Tongue (tissue), 2 donors: Measurements from ENCODE around the gene TANC1. TPM values are rescaled to one million over a fixed set of nuclear protein-coding genes. Genes with fewer than 3 reads are reported as not detected.
"Not testable (repeated sequence)": the region's sequence is repeated elsewhere in the genome, so short reads cannot be mapped to it uniquely, and the experiment has no call there.

Experiments
- DNase-seq: peaks from one replicate; pipeline ENCODE4 v3.0.0-alpha.2; 2015
- total RNA-seq: library from RNA; depleted of rRNA; stranded (reverse); fragments of >200 nt; gene quantifications from one replicate; pipeline ENCODE4 v1.2.3, GENCODE V29; 2014

The TANC1 gene
- total RNA-seq, 1 donor from 2014 or later, result 53.3 TPM

DNA sequence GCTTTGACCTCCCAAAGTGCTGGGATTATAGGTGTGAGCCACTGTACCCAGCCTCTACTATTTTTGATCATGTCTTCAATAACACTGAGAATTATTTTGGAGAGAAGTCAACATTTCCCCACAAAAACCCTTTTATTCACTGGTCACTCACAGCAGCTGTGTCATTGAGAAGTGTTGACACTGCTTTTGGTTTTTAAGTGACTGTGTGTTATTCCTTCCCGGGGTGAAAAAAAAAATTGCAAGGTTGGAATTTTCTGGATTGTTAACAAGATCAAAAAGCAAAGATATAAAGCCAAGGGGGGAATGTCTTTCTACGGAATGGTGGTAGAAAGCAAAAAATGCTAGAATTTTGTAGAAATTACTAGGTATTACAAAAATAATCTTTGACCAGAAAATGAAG lies 61.5 kb downstream of the TANC1 start:
- DNase-seq, result no peak

DNA sequence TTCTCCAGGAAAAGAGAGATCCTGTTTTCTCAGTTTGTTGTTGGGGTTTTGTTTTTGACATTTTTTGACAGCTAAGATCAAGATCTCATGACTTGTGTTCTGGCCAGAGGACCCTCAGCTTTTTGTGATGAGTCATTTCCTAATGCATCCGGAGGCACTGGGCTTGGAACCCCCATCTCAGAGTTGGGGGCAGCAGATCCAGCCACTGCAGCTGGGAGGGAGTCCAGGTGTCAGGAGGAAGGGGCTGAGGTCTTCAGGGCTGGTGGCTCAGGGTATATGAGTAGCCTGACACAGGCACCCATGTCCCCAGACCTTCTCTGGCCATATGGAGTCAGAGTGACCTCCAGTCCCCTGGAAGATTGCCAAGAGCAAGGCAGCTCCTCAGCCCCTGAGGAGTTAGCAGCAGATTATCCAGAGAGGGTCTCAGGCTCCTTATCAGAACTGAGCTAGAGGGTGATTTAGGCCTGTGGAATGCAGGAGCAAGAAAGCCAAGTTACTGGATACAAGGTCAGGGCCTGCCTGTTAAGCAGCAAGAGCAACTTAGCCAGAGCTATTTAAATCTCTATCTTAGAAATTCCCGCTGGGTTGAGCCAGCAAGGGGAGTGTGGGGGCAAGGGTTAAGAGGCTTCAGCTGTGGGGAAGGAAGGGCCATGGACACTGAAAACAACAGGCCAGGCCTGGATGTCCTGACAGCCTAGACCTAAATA lies 62.4 kb downstream of the TANC1 start:
- DNase-seq, result peak; percentile 59

DNA sequence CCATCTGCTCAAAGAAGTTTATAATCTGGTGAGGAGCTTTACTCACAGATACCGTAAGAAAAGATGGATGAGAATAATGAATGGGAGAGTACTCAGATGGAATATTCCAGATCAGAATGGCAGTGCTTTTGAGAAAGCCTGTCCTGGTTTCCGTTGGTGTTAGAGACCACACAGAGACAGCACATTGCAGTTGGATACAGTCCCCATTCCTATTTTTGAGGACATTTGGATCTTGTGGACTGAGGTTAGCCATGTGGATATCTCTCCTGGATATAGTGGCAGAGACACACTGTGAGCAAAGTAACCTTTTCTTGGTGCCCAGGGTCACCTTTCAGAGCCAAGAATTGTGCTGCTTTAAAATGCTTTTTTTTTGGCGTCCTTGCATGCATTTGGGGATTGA lies 63.7 kb downstream of the TANC1 start:
- no peak for DNase-seq

DNA sequence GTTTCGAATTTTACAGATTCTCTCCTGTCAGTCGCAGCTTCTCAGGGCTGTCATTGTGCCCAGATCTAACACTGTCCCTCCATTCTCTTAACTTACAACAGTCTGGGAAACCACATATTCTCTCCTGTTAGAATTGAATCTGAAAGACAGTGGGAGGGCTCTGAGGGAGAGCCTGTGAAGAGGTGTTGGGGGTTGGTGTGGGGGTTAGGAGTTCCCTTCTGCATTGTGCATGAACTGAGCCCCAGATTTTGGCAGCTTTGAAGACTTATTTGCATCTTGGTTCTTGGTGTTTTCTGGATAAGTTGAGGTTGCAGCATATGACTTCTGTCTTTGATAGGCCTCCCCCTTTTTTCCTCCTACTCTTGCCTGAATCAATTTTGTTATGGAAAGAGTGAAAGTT lies 64.1 kb downstream of the TANC1 start:
- no peak for DNase-seq

DNA sequence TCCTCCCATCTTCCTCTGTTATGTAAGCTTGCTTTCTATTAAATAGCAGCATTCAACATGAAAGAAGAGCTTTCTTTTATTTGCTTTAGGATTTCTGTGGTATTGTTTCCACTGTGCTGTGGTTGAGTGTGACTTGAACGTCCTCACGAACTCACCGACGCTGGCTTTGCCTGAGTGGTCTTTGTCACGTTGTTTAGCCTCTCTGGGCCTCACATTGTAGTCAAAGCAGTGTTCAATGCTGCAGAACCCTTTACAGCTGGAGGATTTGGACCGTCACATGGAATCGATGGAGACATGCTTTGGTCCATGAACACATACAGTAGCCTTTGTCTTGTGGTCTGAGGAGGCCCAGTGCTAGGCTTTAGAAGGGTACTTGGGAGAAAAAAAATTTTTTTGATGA lies 66.3 kb downstream of the TANC1 start:
- DNase-seq, result no peak

DNA sequence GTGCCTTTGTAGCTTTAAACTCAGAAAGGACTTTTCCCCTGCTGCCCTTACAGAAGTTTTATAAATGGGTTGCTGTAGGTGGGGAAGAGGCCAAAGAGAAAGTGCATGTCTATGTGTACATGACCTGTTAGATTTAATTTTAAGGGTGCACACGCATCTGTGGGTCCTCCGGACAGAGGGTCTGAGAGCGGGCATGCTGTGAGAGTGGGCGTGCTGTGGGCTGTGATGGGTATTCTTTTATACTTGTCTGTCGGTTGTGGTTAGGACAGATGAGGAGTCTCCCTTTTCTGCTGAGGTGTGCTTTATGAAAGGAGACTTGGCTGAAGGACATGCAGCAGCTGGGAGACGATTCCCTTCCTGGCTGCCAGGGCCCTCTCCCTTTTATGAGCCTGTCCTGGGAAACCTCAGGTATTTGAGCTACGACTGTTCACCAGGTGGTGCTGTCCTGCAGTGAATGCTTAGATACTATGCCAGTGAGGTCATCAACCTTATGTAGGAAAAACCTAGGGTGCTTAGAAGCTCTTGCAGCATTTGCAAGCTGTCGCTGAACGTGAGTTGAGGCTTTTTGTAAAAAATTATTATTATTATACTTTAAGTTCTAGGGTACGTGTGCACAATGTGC lies 67.5 kb downstream of the TANC1 start:
- peak; percentile 53 for DNase-seq

DNA sequence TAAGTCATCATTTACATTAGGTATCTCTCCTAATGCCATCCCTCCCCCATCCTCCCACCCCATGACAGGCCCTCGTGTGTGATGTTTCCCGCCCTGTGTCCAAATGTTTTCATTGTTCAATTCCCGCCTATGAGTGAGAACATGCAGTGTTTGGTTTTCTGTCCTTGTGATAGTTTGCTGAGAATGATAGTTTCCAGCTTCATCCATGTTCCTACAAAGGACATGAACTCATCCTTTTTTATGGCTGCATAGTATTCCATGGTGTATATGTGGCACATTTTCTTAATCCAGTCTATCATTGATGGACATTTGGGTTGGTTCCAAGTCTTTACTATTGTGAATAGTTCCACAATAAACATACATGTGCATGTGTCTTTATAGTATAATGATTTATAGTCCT lies 68.0 kb downstream of the TANC1 start:
- not testable (repeated sequence) for DNase-seq

DNA sequence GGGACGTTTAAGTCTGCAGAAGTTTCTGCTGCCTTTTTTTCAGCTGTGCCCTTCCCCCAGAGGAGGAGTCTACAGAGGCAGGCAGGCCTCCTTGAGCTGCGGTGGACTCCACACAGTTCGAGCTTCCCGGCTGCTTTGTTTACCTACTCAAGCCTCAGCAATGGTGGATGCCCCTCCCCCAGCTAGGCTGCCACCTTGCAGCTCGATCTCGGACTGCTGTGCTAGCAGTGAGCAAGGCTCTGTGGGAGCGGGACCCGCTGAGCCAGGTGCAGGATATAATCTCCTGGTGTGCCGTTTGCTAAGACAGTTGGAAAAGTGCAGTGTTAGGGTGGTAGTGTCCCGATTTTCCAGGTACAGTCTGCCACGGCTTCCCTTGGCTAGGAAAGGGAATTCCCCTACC lies 72.9 kb downstream of the TANC1 start:
- DNase-seq, result not testable (repeated sequence)

DNA sequence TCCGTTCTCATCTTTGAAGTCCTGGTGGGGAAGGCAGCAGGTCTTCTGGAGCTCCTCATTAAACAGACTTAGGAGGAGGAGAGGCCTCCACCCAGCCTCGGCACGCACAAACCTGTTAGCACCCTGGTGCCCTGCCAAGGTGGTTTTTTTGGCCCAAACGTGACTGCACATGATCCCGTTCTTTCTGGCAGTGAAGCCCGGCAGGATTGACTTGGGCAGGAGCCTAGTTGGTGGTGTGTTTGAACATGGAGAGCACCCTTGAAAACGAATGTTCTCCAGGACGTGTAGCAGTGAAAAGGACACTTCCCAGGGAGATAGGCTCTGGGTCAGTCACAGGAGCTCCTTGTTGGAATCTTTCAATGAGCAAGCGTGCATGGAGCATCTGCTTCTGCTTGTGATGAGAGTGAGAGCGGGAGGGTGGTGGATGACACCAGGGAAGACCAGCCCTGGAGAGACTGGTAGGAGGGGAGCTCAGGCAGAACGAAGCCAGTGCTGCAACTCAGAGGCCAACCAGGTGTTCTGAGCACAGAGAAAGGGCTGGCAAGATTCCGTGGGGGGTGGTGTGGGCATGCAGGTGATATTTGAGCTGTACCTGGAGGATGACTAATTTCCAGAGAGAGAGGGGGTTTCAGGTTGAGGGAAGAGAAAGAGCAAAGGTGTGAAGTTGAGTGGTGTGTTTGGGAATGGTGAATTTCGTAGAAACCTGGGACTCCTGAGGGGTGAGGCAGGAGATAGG lies 73.8 kb downstream of the TANC1 start:
- DNase-seq, result no peak

DNA sequence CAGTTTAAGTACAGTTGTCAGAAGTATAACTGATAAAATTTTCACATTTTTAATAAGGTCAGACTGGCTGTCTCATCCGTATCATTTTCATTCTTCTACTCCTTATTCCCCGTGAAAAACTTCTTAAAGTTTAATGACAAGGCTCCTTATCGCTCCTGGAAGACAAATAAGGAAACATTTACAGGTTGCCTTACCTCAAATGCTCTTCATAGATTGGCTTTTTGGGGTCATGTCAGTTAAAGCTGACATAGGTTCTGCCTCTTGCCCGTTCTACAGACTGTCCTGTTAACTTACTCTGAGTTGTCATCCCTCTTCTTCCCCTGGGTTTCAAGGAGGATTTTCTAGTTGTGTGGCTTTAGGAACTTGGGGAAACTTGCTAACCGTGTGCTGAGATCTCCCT lies 75.3 kb downstream of the TANC1 start:
- DNase-seq, result no peak

DNA sequence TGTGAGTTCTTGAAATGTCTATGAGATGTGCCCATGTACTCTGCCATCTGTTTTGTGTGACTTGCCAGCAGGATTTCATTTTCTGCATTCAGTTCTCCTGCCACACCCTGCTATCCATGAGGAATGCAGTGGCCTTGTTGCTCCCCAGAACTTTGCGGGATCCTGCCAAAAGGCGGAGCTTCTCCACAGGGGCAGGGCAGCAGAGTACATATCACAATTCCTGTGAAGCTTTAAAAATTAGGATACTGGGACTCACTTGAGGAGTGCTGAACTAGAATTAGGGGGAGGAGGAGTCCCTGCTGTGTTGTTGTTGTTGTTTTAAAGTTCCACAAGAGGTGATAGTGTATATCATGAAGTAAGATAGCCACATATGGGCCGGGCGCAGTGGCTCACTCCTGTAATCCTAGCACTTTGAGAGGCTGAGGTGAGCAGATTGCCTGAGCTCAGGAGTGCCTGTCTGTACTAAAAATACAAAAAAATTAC lies 76.4 kb downstream of the TANC1 start:
- peak; percentile 88 for DNase-seq

DNA sequence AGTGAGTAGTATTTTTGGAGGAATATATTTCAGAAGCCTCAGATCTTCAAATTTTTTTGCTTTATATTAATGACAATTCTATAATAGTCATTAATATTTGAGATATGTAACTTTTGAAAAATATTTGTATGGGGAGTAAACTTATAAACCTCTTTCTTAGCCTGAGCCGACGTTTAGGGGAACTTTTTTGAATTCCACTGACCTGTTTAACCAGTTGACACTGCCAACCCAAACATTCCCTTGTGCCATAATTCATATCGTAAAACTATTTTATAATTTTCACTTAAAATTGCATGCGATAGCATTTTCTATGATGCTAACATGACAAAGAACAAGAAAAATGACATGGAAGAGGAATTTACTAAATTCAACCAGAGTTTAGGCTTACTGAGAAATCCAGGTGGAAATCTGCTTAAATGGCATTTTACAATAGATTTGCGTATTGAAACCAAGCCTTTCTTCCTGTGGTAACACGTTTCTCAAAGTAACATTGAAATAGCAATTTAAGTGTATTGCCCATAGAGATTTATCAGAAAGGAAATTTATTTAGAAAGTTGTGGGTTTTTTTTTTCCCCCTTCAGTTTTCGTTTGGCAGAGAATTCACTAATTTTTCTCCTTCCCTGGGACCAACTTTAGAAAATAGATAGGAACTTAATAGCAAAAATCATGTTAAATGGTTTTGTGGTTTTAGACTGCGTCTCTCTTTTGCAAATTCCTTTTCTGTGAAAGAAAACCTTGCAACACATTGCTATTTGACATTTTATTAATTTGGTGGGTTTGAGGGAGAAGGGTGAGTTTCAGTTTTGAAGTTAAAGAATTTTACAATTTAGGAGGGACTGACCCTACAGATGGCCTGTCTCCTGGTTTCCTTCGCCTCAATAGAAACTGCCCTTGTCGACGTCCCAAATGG lies 77.4 kb downstream of the TANC1 start:
- no peak for DNase-seq

DNA sequence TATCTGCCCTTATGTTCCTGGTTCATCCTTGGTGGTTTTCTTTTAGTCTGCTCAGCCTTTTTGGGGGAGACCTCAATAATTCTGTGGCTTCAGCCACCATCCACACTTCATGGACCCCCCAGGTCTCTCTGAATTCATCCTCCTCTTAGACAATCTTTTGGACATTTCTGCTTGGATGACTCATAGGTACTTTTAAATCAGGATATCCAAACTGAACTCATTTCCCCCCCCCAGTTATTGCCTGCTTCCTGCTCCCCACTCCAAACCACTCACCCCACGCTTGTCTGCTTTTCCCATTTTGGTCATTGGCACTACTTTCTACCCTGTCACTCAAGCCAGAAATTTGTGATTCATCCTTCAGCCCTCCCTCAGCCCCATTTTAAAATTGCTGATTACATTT lies 78.5 kb downstream of the TANC1 start:
- DNase-seq, result no peak

DNA sequence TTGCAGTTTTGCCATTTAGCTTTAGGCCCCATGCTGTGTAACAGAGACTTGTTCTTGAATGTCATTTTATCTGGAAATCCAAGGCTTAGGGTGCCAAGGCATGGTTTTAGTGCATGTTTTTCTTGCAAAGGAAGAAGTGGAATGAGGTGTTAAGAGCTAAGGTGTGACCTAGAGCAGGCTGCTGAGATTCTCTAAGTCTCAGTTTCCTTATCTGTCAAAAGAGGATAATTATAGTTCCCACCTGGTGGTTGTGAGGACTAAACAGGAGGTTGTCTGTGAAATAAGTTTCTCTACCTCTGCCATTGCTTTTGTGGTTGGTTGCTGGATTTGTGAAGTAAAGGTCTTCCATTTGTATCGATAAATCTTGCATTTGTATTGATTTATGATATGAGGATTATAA lies 82.0 kb downstream of the TANC1 start:
- no peak for DNase-seq

DNA sequence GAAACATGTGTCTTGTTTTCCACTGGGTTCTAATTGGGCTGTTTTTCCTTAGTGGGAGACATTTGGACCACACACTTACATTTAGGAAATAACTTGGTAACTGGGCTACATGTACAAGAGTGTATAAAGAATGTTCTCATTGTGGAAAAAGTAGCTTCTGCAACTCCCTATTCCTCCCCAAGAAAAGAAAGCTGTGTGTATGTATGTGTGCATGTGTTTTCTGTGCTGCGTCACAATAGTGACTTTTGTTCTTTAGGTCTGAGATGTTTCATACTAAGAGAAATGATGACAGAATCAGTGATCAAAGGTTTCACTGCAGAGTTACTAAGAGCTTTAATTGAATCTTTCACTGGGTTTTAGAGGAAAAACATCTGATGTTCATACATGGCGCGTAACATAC lies 82.7 kb downstream of the TANC1 start:
- peak; percentile 51 for DNase-seq

DNA sequence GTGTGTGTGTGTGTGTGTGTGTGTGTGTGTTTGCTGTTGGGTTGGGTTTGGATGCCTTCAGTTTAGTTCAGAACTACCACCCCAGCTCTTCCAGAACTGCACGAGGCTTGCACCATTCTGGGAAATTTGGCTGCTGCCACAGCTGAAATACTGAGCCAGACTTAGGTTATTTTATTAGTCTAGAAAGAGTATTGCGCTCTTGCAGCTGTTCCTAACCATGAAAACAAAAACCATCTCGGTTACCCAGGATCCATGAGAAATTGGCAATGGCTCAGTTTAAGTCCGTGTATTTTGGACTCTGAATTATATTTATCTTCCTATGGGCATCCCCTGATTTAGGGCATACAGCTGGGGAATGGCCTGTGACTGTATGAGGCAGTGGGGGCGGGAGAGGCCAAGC lies 83.2 kb downstream of the TANC1 start:
- DNase-seq, result peak; percentile 91

DNA sequence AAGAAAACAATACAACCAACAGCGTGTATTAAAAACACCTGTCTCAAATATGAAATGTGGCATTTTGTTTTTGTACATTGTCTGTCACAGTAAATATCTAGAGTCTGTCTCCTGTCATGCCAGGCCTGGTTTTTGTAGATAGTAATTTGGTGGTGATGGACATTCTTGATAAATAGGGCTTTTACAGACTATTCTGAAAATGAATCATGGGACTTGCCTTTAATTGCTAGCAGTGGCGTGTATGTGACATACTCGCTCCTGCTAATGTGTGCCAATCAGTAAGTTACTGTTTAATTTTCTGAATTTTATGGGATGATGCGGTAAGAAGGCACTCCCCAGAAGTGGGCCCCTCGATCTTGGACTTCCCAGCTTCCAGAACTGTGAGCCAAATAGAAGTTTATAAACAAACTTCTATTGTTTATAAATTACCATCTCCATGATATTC lies 83.7 kb downstream of the TANC1 start:
- peak; percentile 49 for DNase-seq

DNA sequence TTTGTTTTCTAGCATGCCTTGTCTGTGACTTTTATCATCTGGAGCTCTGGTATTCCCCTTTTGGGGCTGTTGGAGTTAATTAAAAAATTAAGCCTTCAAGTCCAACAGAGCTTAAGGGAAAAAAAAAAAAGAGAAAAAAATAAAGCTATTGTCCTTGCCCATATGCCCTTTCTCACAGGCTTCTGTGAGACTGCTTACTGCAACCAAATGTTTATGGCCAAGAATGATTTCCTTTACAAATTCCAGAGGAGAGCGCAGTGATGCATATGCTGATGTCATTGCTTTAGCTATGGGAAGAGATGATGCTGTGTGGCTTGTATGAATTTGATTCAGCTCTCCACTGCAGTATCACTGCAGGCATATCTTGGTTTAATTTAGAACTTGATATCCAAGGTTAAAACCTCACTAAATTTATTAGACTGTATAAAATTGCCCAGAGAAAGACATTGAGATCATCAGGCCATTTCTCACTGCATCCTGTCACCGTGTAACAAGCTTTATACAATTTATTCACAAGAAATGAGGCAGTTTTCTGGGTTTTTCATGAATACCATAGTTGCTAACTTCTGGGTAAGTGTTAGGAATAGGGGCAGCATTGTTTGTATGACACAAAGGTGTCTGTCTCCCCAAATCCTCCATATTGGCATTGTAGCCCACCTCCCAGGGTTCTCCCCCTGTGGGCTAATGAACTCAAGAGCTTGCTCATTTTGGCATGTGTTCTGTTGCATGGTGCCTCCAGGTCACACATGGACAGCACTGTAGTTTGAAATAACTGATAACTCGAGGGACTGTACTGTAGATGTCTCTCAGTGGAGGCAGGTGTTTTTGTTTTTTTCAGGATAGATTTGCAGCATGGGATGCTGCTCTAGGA lies 85.0 kb downstream of the TANC1 start:
- DNase-seq, result peak; percentile 76

DNA sequence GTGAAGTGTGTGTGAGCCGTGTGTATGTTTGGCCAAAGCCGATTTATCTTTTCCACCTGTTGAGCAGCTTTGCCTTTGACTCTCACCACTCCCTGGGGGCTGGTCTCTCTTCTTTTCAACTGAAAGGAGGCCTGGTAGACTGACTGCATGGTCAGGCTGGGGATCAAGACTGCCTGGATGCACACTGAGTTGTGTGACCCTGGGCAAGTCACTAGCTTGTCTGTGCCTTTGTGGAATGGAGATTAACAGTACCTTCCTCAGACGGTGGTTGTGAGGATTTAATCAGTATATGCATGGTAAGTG lies 85.5 kb downstream of the TANC1 start:
- DNase-seq, result no peak

DNA sequence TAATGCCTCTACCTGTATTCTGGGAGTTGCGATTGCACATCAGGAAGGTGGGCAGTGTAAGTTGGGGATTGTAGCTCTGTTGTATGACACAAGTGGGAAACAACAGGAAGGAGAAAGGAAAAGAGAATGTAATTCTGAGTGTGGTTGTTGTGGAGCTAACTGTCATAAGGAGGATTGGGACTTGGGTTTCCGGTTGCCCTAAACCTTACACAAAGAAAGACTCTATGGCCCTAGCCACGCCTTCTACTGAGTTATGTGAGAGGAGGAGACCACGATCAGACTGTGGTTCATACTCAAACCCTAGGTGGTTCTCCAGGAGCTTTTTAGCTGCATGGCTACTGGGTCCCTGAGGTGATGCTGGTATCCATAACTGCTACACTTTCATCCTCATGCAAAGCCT lies 86.5 kb downstream of the TANC1 start:
- DNase-seq, result no peak

DNA sequence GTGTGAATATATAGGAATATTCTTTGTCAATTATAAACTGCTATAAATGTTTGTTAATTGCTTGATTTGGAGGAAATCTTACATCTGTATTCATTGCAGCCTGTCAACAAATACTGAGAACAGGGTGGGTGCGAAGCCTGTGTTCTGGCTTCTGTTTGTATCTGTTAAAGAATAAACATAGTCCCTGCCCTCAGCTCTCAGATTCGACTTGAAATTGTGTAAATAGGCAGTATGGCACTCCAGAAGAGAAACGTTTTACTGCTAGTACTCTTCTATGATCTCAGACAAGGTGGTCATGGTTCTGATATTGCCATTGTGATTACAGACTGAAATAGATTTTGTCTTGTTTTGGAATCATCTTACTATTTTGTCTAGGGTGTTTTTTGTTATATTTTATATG lies 92.1 kb downstream of the TANC1 start:
- DNase-seq, result no peak

DNA sequence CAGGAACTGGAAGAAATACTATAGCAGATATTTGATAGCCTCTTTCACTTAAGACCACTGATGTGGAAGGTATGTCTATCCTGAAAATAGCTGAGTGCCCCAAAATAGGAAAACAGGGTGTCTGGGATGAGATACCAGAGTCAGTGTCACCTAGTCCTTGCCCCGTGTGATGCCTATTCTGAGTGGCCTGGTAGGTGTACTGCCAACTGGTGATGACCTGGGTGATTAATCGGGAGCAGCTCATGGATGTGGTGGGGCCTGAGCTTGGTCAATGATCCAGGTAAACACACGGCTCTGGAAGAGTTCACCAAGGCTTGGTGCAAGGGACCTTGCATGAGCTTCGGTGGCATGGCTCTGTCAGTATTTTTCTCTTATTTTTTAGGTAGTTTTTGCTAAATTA lies 95.2 kb downstream of the TANC1 start:
- no peak for DNase-seq
